Right atrium auricular region (tissue), 2 donors: Measurements from ENCODE around the gene TENT4A. TPM values are rescaled to one million over a fixed set of nuclear protein-coding genes. Genes with fewer than 3 reads are reported as not detected.

ENCODE experiments used
- DNase-seq: peaks from one replicate; pipeline ENCODE4 v3.0.0-alpha.2; 2019; ENCODE audit warnings: low spot score
- H3K27ac ChIP-seq, 2 donors: fragments of 200-600 bp; sonication (generic); 1 replicate in 1 of 2; 2 replicates in 1 of 2; pipeline ENCODE4 v1.5.1; 2016 to 2019
- H3K27me3 ChIP-seq, 2 donors: fragments of 200-600 bp; sonication (generic); one replicate each; pipeline versions ENCODE4 v1.5.1 to v1.6.0; 2017 to 2019
- H3K36me3 ChIP-seq: fragments of 200-600 bp; sonication (generic); one replicate; pipeline ENCODE4 v1.5.1; 2016
- H3K4me1 ChIP-seq, 2 donors: fragments of 200-600 bp; sonication (generic); one replicate each; pipeline versions ENCODE4 v1.5.1 to v1.6.0; 2017 to 2019
- H3K4me3 ChIP-seq, 2 donors: fragments of 200-600 bp; sonication (generic); 1 replicate in 1 of 2; 2 replicates in 1 of 2; pipeline ENCODE4 v1.5.1; 2017 to 2019; ENCODE audit warnings: mild to moderate bottlenecking in 1 of 2, moderate library complexity in 1 of 2
- H3K9me3 ChIP-seq, 2 donors: fragments of 200-600 bp; sonication (generic); one replicate each; pipeline ENCODE4 v1.5.1; 2019
- total RNA-seq, 2 donors: library from RNA; depleted of rRNA; stranded (reverse); fragments of >200 nt; gene quantifications; one replicate each; pipeline ENCODE4 v1.1.0, GENCODE V29; 2016
- TF ChIP-seq, protein P1 (sequence below), 2 donors: fragments of 200-600 bp; sonication (generic); IDR thresholded peaks; one replicate each; pipeline ENCODE4 v1.5.1; 2019; ENCODE audit warnings: antibody characterized with exemption in 2 of 2

Gene TENT4A
- total RNA-seq, 2 donors from 2014 or later, result 7.3 to 14.9 TPM

- no peaks in the 10 kb centered on the region for H3K36me3 ChIP-seq
- H3K9me3 ChIP-seq, result no peaks in the 10 kb centered on the region
- no peak overlapping the region for H3K27ac ChIP-seq
- no peak for DNase-seq
- no peak overlapping the region for H3K4me3 ChIP-seq
- TF ChIP-seq, protein P1, sequence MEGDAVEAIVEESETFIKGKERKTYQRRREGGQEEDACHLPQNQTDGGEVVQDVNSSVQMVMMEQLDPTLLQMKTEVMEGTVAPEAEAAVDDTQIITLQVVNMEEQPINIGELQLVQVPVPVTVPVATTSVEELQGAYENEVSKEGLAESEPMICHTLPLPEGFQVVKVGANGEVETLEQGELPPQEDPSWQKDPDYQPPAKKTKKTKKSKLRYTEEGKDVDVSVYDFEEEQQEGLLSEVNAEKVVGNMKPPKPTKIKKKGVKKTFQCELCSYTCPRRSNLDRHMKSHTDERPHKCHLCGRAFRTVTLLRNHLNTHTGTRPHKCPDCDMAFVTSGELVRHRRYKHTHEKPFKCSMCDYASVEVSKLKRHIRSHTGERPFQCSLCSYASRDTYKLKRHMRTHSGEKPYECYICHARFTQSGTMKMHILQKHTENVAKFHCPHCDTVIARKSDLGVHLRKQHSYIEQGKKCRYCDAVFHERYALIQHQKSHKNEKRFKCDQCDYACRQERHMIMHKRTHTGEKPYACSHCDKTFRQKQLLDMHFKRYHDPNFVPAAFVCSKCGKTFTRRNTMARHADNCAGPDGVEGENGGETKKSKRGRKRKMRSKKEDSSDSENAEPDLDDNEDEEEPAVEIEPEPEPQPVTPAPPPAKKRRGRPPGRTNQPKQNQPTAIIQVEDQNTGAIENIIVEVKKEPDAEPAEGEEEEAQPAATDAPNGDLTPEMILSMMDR (IDR thresholded peaks at IDR 0.05), result no peak
- H3K4me1 ChIP-seq, result no peaks in the 10 kb centered on the region
- no peaks in the 10 kb centered on the region for H3K27me3 ChIP-seq
These were observed 62.3 kb downstream of the TENT4A start for GRCh38 chr5:6775571-6775970.

DNA sequence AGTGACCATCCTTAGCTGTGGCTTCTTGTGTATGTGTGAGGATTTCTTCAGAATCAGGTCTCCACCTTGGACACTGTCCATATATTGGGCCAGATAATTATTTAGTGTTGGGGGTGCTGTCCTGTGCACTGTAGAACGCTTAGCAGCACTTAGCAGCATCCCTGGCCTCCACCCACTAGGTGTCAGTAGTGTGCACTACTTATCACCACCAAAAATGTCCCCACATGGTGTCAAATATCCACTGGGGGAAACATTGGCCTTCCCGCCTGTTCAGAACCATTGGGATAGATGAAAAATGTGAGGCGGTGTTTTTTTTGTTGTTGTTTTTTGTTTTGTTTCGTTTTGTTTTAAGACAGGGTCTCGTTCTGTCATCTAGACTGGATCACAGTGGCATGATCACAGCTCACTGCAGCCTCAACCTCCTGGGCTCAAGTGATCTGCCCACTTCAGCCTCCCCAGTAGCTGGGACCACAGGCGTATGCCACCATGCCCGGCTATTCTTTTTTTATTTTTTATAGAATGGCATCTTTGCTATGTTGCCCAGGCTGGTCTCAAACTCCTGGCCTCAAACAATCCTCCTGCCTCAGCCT is 67.7 kb downstream of the TENT4A start:
- Histone ChIP-seq H3K27me3 (no peaks in the 10 kb centered on the region), H3K4me1 (no peaks in the 10 kb centered on the region), H3K9me3 (no peaks in the 10 kb centered on the region), H3K4me3 (no peak overlapping the region), H3K36me3 (no peaks in the 10 kb centered on the region), H3K27ac (no peak overlapping the region)
- TF ChIP-seq, protein P1 (IDR thresholded peaks at IDR 0.05), result peak in 1 of 2 donors; percentile 34
- DNase-seq, result no peak

DNA sequence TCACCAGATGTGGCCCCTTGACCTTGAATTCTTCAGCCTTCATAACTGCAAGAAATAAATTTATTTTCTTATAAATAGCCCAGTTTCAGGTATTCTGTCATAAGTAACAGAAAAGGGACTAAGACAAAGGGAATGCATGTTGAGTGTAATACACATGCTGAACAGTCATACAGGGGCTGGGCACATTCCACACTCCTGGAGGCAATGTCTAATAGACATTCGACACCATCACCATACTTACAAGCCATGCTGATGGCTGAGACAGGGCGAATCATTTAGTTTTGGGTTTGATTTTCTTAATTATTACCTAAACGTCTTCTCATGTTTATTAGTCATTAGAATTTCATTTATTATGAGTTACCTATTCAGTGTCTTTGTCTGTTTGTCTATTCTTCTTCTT is 68.5 kb downstream of the TENT4A start:
- Histone ChIP-seq H3K9me3 (no peaks in the 10 kb centered on the region), H3K27me3 (no peaks in the 10 kb centered on the region), H3K27ac (no peak overlapping the region), H3K4me3 (no peak overlapping the region), H3K36me3 (no peaks in the 10 kb centered on the region), H3K4me1 (no peaks in the 10 kb centered on the region)
- TF ChIP-seq, protein P1 (IDR thresholded peaks at IDR 0.05), result no peak
- peak; percentile 26 for DNase-seq

GRCh38 chr5:6783787-6784186 is 70.6 kb downstream of the TENT4A start:
- no peaks in the 10 kb centered on the region for H3K4me1 ChIP-seq
- TF ChIP-seq, protein P1 (IDR thresholded peaks at IDR 0.05), result no peak

DNA sequence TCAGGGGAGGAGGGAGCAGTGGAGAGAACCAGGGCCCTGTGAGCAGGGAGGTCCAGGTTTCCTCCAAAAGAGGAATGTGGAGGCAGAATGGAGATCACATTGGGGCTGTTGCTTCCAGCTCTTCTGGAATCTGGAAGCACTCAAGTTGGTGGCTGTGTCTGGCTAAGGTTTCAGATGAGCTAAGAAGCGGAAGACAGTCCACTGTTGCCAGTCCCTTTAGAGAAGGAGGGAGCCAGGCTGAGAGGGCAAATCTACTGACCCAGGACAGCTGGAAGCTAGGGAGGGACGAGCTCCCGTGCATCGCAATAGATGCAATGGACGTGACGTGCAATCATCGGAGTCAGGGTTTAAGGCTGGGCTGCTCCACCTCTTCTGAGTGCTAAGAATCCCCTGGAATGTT is 71.2 kb downstream of the TENT4A start:
- H3K4me3 ChIP-seq, result no peak overlapping the region
- H3K4me1 ChIP-seq, result no peaks in the 10 kb centered on the region
- DNase-seq, result no peak
- TF ChIP-seq, protein P1 (IDR thresholded peaks at IDR 0.05), result no peak
- no peaks in the 10 kb centered on the region for H3K27me3 ChIP-seq
- no peaks in the 10 kb centered on the region for H3K9me3 ChIP-seq
- no peaks in the 10 kb centered on the region for H3K36me3 ChIP-seq
- H3K27ac ChIP-seq, result no peak overlapping the region

More at GRCh38 chr5:6783787-6784186, 70.6 kb downstream of the TENT4A start:
- Histone ChIP-seq H3K27me3 (no peaks in the 10 kb centered on the region), H3K9me3 (no peaks in the 10 kb centered on the region), H3K36me3 (no peaks in the 10 kb centered on the region), H3K27ac (no peak overlapping the region), H3K4me3 (no peak overlapping the region)
- peak; percentile 36 for DNase-seq
